ENCODE data around the gene ZFC3H1. TPM values are rescaled to one million over a fixed set of nuclear protein-coding genes. Genes with fewer than 3 reads are reported as not detected.

The ZFC3H1 gene
- total and polyA plus RNA-seq, 9 of the 15 experiments (the other 6 are each of a cell fraction or from before 2014, with no cell fraction given) = 14.8 to 80.5 (median 22.1) TPM

GRCh38 chr12:71664411-71665089 lies 902 bp upstream of the ZFC3H1 start (continued):
- no peak for TF ChIP-seq C11orf30 (IDR thresholded peaks at IDR 0.05; ENCODE audit: low read depth)
- TF ChIP-seq ZNF407 (IDR thresholded peaks at IDR 0.05; ENCODE audit: low read depth) = no peak
- peak; percentile 41; the same call in 1 of the 2 replicates for TF ChIP-seq ZNF263 (CRISPR knock-in tag; IDR thresholded peaks at IDR 0.05; ENCODE audit: borderline replicate concordance)
- no peak for TF ChIP-seq MCM5 (IDR thresholded peaks at IDR 0.05; ENCODE audit: low read depth)
- TF ChIP-seq ZNF184 (CRISPR knock-in tag; IDR thresholded peaks at IDR 0.05) = no peak
- TF ChIP-seq ZNF444 (CRISPR knock-in tag; IDR thresholded peaks at IDR 0.05) = no peak
- no peak; the same call in 1 of the 2 replicates for TF ChIP-seq PML (IDR thresholded peaks at IDR 0.05; ENCODE audit: low read length)
- no peak for TF ChIP-seq HDGF (IDR thresholded peaks at IDR 0.05)
- no peak for TF ChIP-seq HNRNPL (IDR thresholded peaks at IDR 0.05; ENCODE audit: low read depth, low read length)
- TF ChIP-seq ZSCAN32 (CRISPR knock-in tag; IDR thresholded peaks at IDR 0.05) = no peak
- no peak for TF ChIP-seq POLR3G (IDR thresholded peaks at IDR 0.05; ENCODE audit: extremely low read depth, insufficient read length, insufficient replicate concordance)
- no peak for TF ChIP-seq DNMT1 (IDR thresholded peaks at IDR 0.05)
- no peak for TF ChIP-seq ZNF280A (IDR thresholded peaks at IDR 0.05; ENCODE audit: low read depth, partially characterized antibody)
- TF ChIP-seq ZNF174 (CRISPR knock-in tag; IDR thresholded peaks at IDR 0.05) = no peak
- no peak for TF ChIP-seq MED1 (CRISPR knock-in tag; IDR thresholded peaks at IDR 0.05; ENCODE audit: borderline replicate concordance)
- TF ChIP-seq PHF21A (IDR thresholded peaks at IDR 0.05; ENCODE audit: borderline replicate concordance, low read depth) = no peak
- TF ChIP-seq GABPB2 (CRISPR knock-in tag; conservative IDR thresholded peaks at IDR 0.05) = no peak
- TF ChIP-seq PURB (CRISPR knock-in tag; IDR thresholded peaks at IDR 0.05; ENCODE audit: low read depth) = no peak
- TF ChIP-seq PRMT5 (CRISPR knock-in tag; IDR thresholded peaks at IDR 0.05) = no peak
- TF ChIP-seq KLF13 (tag; IDR thresholded peaks at IDR 0.05; ENCODE audit: borderline replicate concordance, low read depth) = no peak
- no peak for TF ChIP-seq POLR2G (IDR thresholded peaks at IDR 0.05; ENCODE audit: low read depth, low read length)
- no peak for TF ChIP-seq MCM3 (IDR thresholded peaks at IDR 0.05)

Data from K562 (cell line).